PC-9 (cell line): ENCODE data around the gene FKBP7.

Experiments
- EZH2 ChIP-seq: fragments of 200-600 bp; sonication (generic); IDR thresholded peaks from 2 replicates; pipeline ENCODE4 v1.8.0; 2017; ENCODE audit warnings: antibody characterized with exemption, low read depth
- TF ChIP-seq, protein P1 (sequence below): fragments of 200-600 bp; sonication (generic); conservative IDR thresholded peaks from 2 replicates; pipeline ENCODE4 v1.6.1; 2017; ENCODE audit warnings: mixed run types, antibody characterized with exemption, mild to moderate bottlenecking, moderate library complexity

DNA sequence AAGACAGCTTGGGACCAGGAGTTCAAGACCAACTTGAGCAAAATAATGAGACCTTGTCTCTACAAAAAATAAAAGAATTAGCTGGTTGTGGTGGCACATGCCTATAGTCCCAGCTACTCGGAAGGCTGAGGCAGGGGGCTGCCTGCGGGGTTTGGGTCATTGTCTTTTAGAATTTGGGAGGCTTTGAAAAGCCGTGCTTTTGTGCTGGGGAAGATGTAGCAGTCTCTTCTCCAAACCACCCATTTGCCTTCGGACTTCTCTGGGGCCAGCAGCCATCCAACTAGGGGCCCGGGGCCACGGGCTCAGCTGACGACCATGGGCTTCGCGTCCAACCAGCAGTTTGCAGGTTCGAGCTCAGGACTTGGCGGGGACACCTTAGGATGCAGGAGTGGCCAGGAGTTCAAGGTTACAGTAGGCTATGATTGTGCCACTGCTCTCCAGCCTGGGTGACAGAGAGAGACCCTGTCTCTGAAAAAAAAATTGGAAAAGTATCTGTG, 21.0 kb downstream of the FKBP7 start:
- TF ChIP-seq, protein P1, sequence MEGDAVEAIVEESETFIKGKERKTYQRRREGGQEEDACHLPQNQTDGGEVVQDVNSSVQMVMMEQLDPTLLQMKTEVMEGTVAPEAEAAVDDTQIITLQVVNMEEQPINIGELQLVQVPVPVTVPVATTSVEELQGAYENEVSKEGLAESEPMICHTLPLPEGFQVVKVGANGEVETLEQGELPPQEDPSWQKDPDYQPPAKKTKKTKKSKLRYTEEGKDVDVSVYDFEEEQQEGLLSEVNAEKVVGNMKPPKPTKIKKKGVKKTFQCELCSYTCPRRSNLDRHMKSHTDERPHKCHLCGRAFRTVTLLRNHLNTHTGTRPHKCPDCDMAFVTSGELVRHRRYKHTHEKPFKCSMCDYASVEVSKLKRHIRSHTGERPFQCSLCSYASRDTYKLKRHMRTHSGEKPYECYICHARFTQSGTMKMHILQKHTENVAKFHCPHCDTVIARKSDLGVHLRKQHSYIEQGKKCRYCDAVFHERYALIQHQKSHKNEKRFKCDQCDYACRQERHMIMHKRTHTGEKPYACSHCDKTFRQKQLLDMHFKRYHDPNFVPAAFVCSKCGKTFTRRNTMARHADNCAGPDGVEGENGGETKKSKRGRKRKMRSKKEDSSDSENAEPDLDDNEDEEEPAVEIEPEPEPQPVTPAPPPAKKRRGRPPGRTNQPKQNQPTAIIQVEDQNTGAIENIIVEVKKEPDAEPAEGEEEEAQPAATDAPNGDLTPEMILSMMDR = no peak
- TF ChIP-seq EZH2 = no peak
